K562 (cell line): ENCODE results near the gene PRPSAP2. TPM values are rescaled to one million over a fixed set of nuclear protein-coding genes. Genes with fewer than 3 reads are reported as not detected.
"Not testable (repeated sequence)": the region's sequence is repeated elsewhere in the genome, so short reads cannot be mapped to it uniquely, and the experiment has no call there.

Experiments
- ATAC-seq: fragments of 200-7000 bp; cut with Tn5 transposase; 3 replicates; pipeline ENCODE4 v1.9.1; 2020; ENCODE audit warnings: moderate library complexity
- BruUV-seq: library from RNA; stranded (reverse); fragments of 400-500 nt; replicated peaks from 2 replicates; lab custom pipeline; 2021; lab: Mats Ljungman, UMichigan
- CTCF ChIA-PET: fragments of 300-600 bp; formaldehyde crosslinking; extraction: SDS; loops from one replicate; lab custom pipeline; 2021; ENCODE audit warnings: low intra/inter-chr PET ratio; lab: Yijun Ruan, JAX
- POLR2A ChIA-PET: fragments of 300-600, 350-650 bp; sonication (Branson Sonifier 250); formaldehyde crosslinking; extraction: SDS; loops from one replicate; lab custom pipeline; 2021; ENCODE audit warnings: antibody characterized with exemption, inconsistent platforms; lab: Yijun Ruan, JAX
- DNase-seq, 4 experiments: peaks; one replicate each; pipeline versions ENCODE4 v3.0.0 to v3.0.0-alpha.2; 2011 to 2018; ENCODE audit warnings: low spot score in 3 of 4, mixed read lengths in 3 of 4; ENCODE audit errors: extremely low read depth in 1 of 4
- FAIRE-seq: peaks from 2 replicates; lab custom pipeline; 2011; peaks lifted over from hg19 to GRCh38; lab: Jason Lieb, UNC
- H2AFZ ChIP-seq: 2 replicates; pipeline ENCODE4 v1.6.0; 2011; ENCODE audit warnings: low read depth, low read length, control low read depth, inconsistent platforms
- H3K27ac ChIP-seq: fragments of 200-600 bp; 3 replicates; pipeline ENCODE4 v1.8.0; 2011; ENCODE audit warnings: low read depth, mild to moderate bottlenecking, control low read depth, inconsistent platforms, low read length, moderate library complexity, mixed read lengths; ENCODE audit errors: extremely low read depth
- H3K27me3 ChIP-seq, 2 experiments: fragments of 300-600 bp in 1 of 2; 2 replicates in 1 of 2; 3 replicates in 1 of 2; pipeline versions ENCODE4 v1.6.0 to v1.8.0; 2011; ENCODE audit warnings: inconsistent platforms in 2 of 2, low read length in 2 of 2, mild to moderate bottlenecking in 1 of 2, mixed read lengths in 1 of 2, moderate library complexity in 1 of 2; ENCODE audit not compliant: control insufficient read depth in 2 of 2, insufficient read depth in 2 of 2
- H3K36me3 ChIP-seq: fragments of 300-600 bp; 3 replicates; pipeline ENCODE4 v1.8.0; 2011; ENCODE audit warnings: mild to moderate bottlenecking, low read length, inconsistent platforms; ENCODE audit not compliant: control insufficient read depth, insufficient read depth
- H3K4me1 ChIP-seq, 2 experiments: fragments of 200-600 bp in 1 of 2; replicated peaks in 1 of 2; 2 replicates in 1 of 2; 3 replicates in 1 of 2; pipeline versions ENCODE4 v1.5.1 to v1.8.0; 2011; ENCODE audit warnings: inconsistent platforms in 2 of 2, low read length in 2 of 2, mild to moderate bottlenecking in 1 of 2, mixed read lengths in 1 of 2, moderate library complexity in 1 of 2; ENCODE audit not compliant: control insufficient read depth in 2 of 2, insufficient read depth in 2 of 2
- H3K4me2 ChIP-seq: 2 replicates; pipeline ENCODE4 v1.6.1; 2011; ENCODE audit warnings: low read length, control low read depth, inconsistent platforms, mixed read lengths; ENCODE audit not compliant: insufficient read depth
- H3K4me3 ChIP-seq: fragments of 200-600 bp; sonication (generic), shearing (Covaris generic); 2 replicates; pipeline ENCODE4 v1.5.1; 2016; ENCODE audit warnings: control low read depth, inconsistent platforms
- H3K79me2 ChIP-seq: fragments of 200-600 bp; 3 replicates; pipeline ENCODE4 v1.8.0; 2011; ENCODE audit warnings: low read length, inconsistent platforms; ENCODE audit not compliant: control insufficient read depth, insufficient read depth
- H3K9ac ChIP-seq, 2 experiments: 2 replicates each; pipeline versions ENCODE4 v1.6.0 to v1.6.1; 2011; ENCODE audit warnings: low read depth in 2 of 2, low read length in 2 of 2, control low read depth in 1 of 2, inconsistent platforms in 1 of 2, mild to moderate bottlenecking in 1 of 2, mixed read lengths in 1 of 2; ENCODE audit not compliant: insufficient read depth in 1 of 2
- H3K9me1 ChIP-seq: one replicate; pipeline ENCODE4 v1.6.0; 2011; ENCODE audit warnings: inconsistent platforms, mild to moderate bottlenecking, low read length, moderate library complexity; ENCODE audit not compliant: control insufficient read depth, insufficient read depth
- H3K9me3 ChIP-seq: replicated peaks from 2 replicates; pipeline ENCODE4 v1.5.1; 2011; ENCODE audit warnings: low read depth, low read length, inconsistent platforms; ENCODE audit not compliant: control insufficient read depth, insufficient read depth
- H4K20me1 ChIP-seq: replicated peaks from 2 replicates; pipeline ENCODE4 v1.6.1; 2011; ENCODE audit warnings: low read length, inconsistent platforms, mixed read lengths; ENCODE audit not compliant: control insufficient read depth, insufficient read depth
- BCL6 ChIP-seq: fragments of 250-450 bp; sonication (Bioruptor Pico); IDR thresholded peaks from 2 replicates; pipeline ENCODE4 v1.4.0; 2020
- CTCF ChIP-seq, 3 experiments: IDR thresholded peaks in 2 of 3; conservative IDR thresholded peaks in 1 of 3; 2 replicates each; pipeline ENCODE4 v1.5.1; 2011 to 2012; ENCODE audit warnings: low read length in 3 of 3, mild to moderate bottlenecking in 3 of 3, control low read depth in 2 of 3, improper control_type of control experiment in 1 of 3, inconsistent platforms in 1 of 3, low read depth in 1 of 3, mixed read lengths in 1 of 3, moderate library complexity in 1 of 3; ENCODE audit not compliant: insufficient read depth in 2 of 3
- HMBOX1 ChIP-seq: sonication (generic); IDR thresholded peaks from 2 replicates; pipeline ENCODE4 v1.6.1; 2016
- NR2C1 ChIP-seq, 2 experiments: fragments of 450-650 bp; IDR thresholded peaks; 2 replicates each; pipeline ENCODE4 v1.6.1; 2017; ENCODE audit warnings: mild to moderate bottlenecking in 2 of 2, antibody characterized with exemption in 1 of 2, inconsistent platforms in 1 of 2, missing compliant biosample characterization in 1 of 2, missing genetic modification characterization in 1 of 2
- TSHZ1 ChIP-seq: fragments of 250-450 bp; sonication (Bioruptor Pico); IDR thresholded peaks from 2 replicates; pipeline ENCODE4 v1.4.0; 2020; ENCODE audit warnings: mild to moderate bottlenecking, moderate library complexity
- WGBS: fragments of 100-300 bp; shearing (Covaris generic); methylation state at CpG from one replicate; pipeline ENCODE4 v1.1.6; 2016; ENCODE audit warnings: low coverage, mixed read lengths; ENCODE audit not compliant: insufficient coverage; ENCODE audit errors: missing lambda C conversion rate; 5-methylcytosine and 5-hydroxymethylcytosine counted together
- in situ Hi-C: fragments of 300-500 bp; cut with MboI; formaldehyde crosslinking; loops from 4 replicates; pipeline ENCODE4 v1.15.0; 2018; ENCODE audit warnings: inconsistent platforms, mixed read lengths
- intact Hi-C: fragments of 100-400 bp; cut with micrococcal nuclease; formaldehyde crosslinking; loops from 2 replicates; pipeline ENCODE4 v1.14.2; 2022
- polyA plus RNA-seq, 8 experiments: library from polyadenylated mRNA; depleted of rRNA in 4 of 8; stranded (reverse) in 5 of 8; unstranded in 3 of 8; fragments of >200 nt; fragmentation: Nextera tagmentation in 2 of 8; fragmentation: Illumina TruSeq in 1 of 8; extraction: Ambion mirVana in 2 of 8; extraction: Trizol in 1 of 8; gene quantifications; 2 replicates each; pipeline versions ENCODE4 v1.2.1 to v1.2.3, GENCODE V29; 2011 to 2014; ENCODE audit warnings: inconsistent platforms in 1 of 8, missing spikeins in 1 of 8
- total RNA-seq, 7 experiments: library from RNA; depleted of rRNA in 6 of 7; stranded (reverse); fragments of >200 nt in 6 of 7; fragmentation: Illumina TruSeq in 2 of 7; extraction: Trizol in 2 of 7; gene quantifications; 2 replicates each; pipeline versions ENCODE4 v1.2.1 to v1.2.3, GENCODE V29; 2011 to 2021; ENCODE audit warnings: low replicate concordance in 1 of 7

PRPSAP2 gene
- total and polyA plus RNA-seq, 9 of the 15 experiments (the other 6 are each of a cell fraction or from before 2014, with no cell fraction given), result 15.5 to 56.7 (median 35.7) TPM

GRCh38 chr17:18815924-18816323, 42.0 kb upstream of the PRPSAP2 start:
- TF ChIP-seq HMBOX1, result peak; percentile 63; the same call in 1 of the 2 replicates
- TF ChIP-seq, all 486 proteins: peak for 1; not testable (repeated sequence) for 485
- POLR2A ChIA-PET, result interaction anchor here (1.0 kb wide), 1 partner anchor 43 kb away, joined by 3 read pairs; no protein-coding TSS in a partner anchor
- 0% methylated on average over 3 of the region's 3 CpGs for WGBS
- H3K27me3 ChIP-seq, H3K9me3 ChIP-seq, H3K9ac ChIP-seq, H3K4me1 ChIP-seq, H4K20me1 ChIP-seq, BruUV-seq, in situ Hi-C loops, H3K4me3 ChIP-seq, H3K9me1 ChIP-seq, H3K4me2 ChIP-seq, CTCF ChIA-PET, H3K79me2 ChIP-seq, H3K36me3 ChIP-seq: not testable (repeated sequence)
- Histone ChIP-seq H2AFZ (peak overlapping the region; percentile 76), H3K27ac (peak overlapping the region; percentile 62)
- DNase-seq, result peak in 3 of 4 experiments; percentile 3 to 59 (median 3)
- intact Hi-C loops, result loop anchor here (10.0 kb wide), 1 partner anchor 139 kb away; the partner anchor contains the start of gene SLC5A10
- ATAC-seq, result peak; percentile 81
- FAIRE-seq, result peak; percentile 29

- H3K9ac ChIP-seq; CTCF ChIA-PET; H3K27me3 ChIP-seq; in situ Hi-C loops; H3K9me3 ChIP-seq; H4K20me1 ChIP-seq; H3K9me1 ChIP-seq; H3K79me2 ChIP-seq; BruUV-seq; H3K36me3 ChIP-seq; H3K4me2 ChIP-seq; H3K4me1 ChIP-seq; H3K4me3 ChIP-seq; TF ChIP-seq NR2C1 (IDR thresholded peaks at IDR 0.05): not testable (repeated sequence)
- Histone ChIP-seq H3K27ac (peak overlapping the region; percentile 62), H2AFZ (peak overlapping the region; percentile 44; the same call in 1 of the 2 replicates)
- ATAC-seq (peak; percentile 91), FAIRE-seq (peak; percentile 6), DNase-seq (peak in 3 of 4 experiments; percentile 1 to 68 (median 4))
- POLR2A ChIA-PET, result interaction anchor here (1.0 kb wide), 1 partner anchor 42 kb away, joined by 3 read pairs; no protein-coding TSS in a partner anchor
- WGBS, result 16% methylated on average over 6 of the region's 9 CpGs
- intact Hi-C loops, result loop anchor here (10.0 kb wide), 1 partner anchor 138 kb away; the partner anchor contains the start of gene SLC5A10
- TF ChIP-seq BCL6 (CRISPR knock-in tag) (peak; percentile 52; the same call in 1 of the 2 replicates), CTCF (IDR thresholded peaks at IDR 0.05 in 2 of 3, conservative IDR thresholded peaks at IDR 0.05 in 1 of 3; ENCODE audit: insufficient read depth in 2 of 3, low read depth in 1 of 3, low read length in 3 of 3) (peak; percentile 21 to 39 (median 37); a peak in 4 of 6 replicates), NR2C1 (tag; IDR thresholded peaks at IDR 0.05) (peak; percentile 73; the same call in 1 of the 2 replicates), TSHZ1 (CRISPR knock-in tag) (peak; percentile 40; the same call in 1 of the 2 replicates)
Measured at GRCh38 chr17:18816489-18817371, 41.2 kb upstream of the PRPSAP2 start.
